DND-41 (cell line): ENCODE results near the gene NECTIN1.

Experiments used
- ATAC-seq: fragments of 200-7000 bp; cut with Tn5 transposase; 3 replicates; pipeline ENCODE4 v1.9.1; 2021; ENCODE audit warnings: low read depth; ENCODE audit not compliant: insufficient read depth
- DNase-seq: peaks from one replicate; pipeline ENCODE4 v3.0.0-alpha.2; 2020
- H2AFZ ChIP-seq: 2 replicates; pipeline ENCODE4 v1.6.0; 2012; ENCODE audit warnings: low read depth, low read length
- H3K27ac ChIP-seq: 2 replicates; pipeline ENCODE4 v1.5.1; 2012; ENCODE audit warnings: low read length, inconsistent platforms
- H3K27me3 ChIP-seq: fragments of 200-600 bp; sonication (generic); 2 replicates; pipeline ENCODE4 v1.6.0; 2012; ENCODE audit warnings: low read length, mild to moderate bottlenecking, inconsistent platforms; ENCODE audit not compliant: insufficient read depth, poor library complexity
- H3K36me3 ChIP-seq: 2 replicates; pipeline ENCODE4 v1.5.1; 2012; ENCODE audit warnings: low read length, inconsistent platforms; ENCODE audit not compliant: insufficient read depth
- H3K4me1 ChIP-seq: 2 replicates; pipeline ENCODE4 v1.5.1; 2012; ENCODE audit warnings: mild to moderate bottlenecking, low read length; ENCODE audit not compliant: insufficient read depth
- H3K4me2 ChIP-seq: 2 replicates; pipeline ENCODE4 v1.6.0; 2012; ENCODE audit warnings: mild to moderate bottlenecking, moderate library complexity, low read length, inconsistent platforms; ENCODE audit not compliant: insufficient read depth
- H3K4me3 ChIP-seq, 2 experiments: fragments of 200-600 bp in 1 of 2; shearing (Covaris generic) in 1 of 2; 2 replicates each; pipeline ENCODE4 v1.5.1; 2012 to 2016; ENCODE audit warnings: inconsistent platforms in 2 of 2, low read length in 2 of 2, mild to moderate bottlenecking in 2 of 2, low read depth in 1 of 2, moderate library complexity in 1 of 2
- H3K79me2 ChIP-seq: 2 replicates; pipeline ENCODE4 v1.6.0; 2012; ENCODE audit warnings: low read length, inconsistent platforms; ENCODE audit not compliant: insufficient read depth
- H3K9ac ChIP-seq: 2 replicates; pipeline ENCODE4 v1.6.0; 2012; ENCODE audit warnings: low read depth, mild to moderate bottlenecking, inconsistent platforms, low read length, moderate library complexity
- H3K9me3 ChIP-seq: 2 replicates; pipeline ENCODE4 v1.5.1; 2012; ENCODE audit warnings: low read length, moderate library complexity, mild to moderate bottlenecking, inconsistent platforms; ENCODE audit not compliant: insufficient read depth, severe bottlenecking
- H4K20me1 ChIP-seq: 2 replicates; pipeline ENCODE4 v1.6.0; 2012; ENCODE audit warnings: low read length; ENCODE audit not compliant: insufficient read depth
- CTCF ChIP-seq: IDR thresholded peaks from 2 replicates; pipeline ENCODE4 v1.5.1; 2012; ENCODE audit warnings: borderline replicate concordance, low read length, moderate library complexity, mild to moderate bottlenecking; ENCODE audit not compliant: poor library complexity, severe bottlenecking; ENCODE audit errors: extremely low read depth
- EZH2 ChIP-seq: IDR thresholded peaks from 3 replicates; pipeline ENCODE4 v1.6.1; 2012; ENCODE audit warnings: borderline replicate concordance, low read depth, mild to moderate bottlenecking, moderate library complexity, low read length, inconsistent platforms; ENCODE audit not compliant: severe bottlenecking

Gene NECTIN1

DNA sequence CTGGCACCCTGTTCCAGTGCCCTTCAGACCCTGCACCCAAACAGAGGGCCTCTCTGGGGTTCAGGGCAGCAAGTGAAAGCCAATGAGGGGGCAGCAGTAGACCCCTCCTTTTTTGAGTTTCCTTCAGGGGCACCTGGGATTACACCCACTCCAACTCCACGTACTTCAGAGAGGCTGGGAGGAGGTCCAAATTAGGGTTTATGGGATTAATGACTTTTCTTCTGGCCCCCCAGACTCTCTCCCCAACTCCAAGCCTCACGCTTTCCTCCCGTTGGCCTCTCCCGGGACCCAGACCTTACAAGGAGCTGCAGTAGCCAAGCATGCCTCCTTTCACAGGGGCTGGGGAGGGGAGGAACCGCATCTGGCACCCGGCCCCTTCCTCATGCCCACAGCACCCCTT, 101.7 kb downstream of the NECTIN1 start:
- ATAC-seq (no peak), DNase-seq (no peak)
- no peak overlapping the region for H3K9ac ChIP-seq
- H2AFZ ChIP-seq = no peak overlapping the region
- no peak for TF ChIP-seq CTCF
- no peak for TF ChIP-seq EZH2
- H3K4me3 ChIP-seq = no peak overlapping the region
- no peaks in the 10 kb centered on the region for H3K36me3 ChIP-seq
- no peaks in the 10 kb centered on the region for H3K79me2 ChIP-seq
- peaks cover 8% of the 10 kb centered on the region for H4K20me1 ChIP-seq
- no peaks in the 10 kb centered on the region for H3K4me1 ChIP-seq
- H3K4me2 ChIP-seq = no peak overlapping the region
- no peak overlapping the region for H3K27ac ChIP-seq
- H3K27me3 ChIP-seq = peaks cover 15% of the 10 kb centered on the region
- no peaks in the 10 kb centered on the region for H3K9me3 ChIP-seq

DNA sequence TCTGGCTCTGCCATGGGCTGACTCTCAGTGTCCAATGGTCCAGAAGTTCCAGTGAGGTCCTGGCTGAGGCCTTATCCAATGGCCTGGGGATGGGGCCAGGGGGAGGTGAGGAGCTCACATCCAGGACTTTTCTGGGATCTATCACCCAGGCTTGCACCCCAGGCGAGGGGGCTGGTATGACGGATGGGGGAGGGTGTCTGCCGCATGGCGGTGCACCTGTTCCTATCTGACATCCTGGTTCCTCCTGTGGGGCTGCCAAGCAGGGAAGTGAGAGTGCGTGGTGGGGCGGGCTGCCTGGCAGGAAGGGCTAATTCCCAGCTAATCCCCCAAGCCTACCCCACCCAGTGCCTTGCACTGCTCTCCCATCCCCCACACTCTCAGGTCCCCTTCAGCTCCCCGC, 102.1 kb downstream of the NECTIN1 start:
- peaks cover 14% of the 10 kb centered on the region for H3K27me3 ChIP-seq
- H3K4me3 ChIP-seq = no peak overlapping the region
- H3K4me1 ChIP-seq = no peaks in the 10 kb centered on the region
- TF ChIP-seq EZH2 (no peak), CTCF (no peak)
- H3K27ac ChIP-seq = no peak overlapping the region
- H3K79me2 ChIP-seq = no peaks in the 10 kb centered on the region
- H3K4me2 ChIP-seq = no peak overlapping the region
- peaks cover 8% of the 10 kb centered on the region for H4K20me1 ChIP-seq
- H2AFZ ChIP-seq = no peak overlapping the region
- H3K9ac ChIP-seq = no peak overlapping the region
- no peaks in the 10 kb centered on the region for H3K36me3 ChIP-seq
- DNase-seq = no peak
- no peak for ATAC-seq
- no peaks in the 10 kb centered on the region for H3K9me3 ChIP-seq

- H3K27me3 ChIP-seq = peaks cover 14% of the 10 kb centered on the region
These were observed 102.7 kb downstream of the NECTIN1 start for GRCh38 chr11:119626197-119626841.

More at GRCh38 chr11:119626197-119626841, 102.7 kb downstream of the NECTIN1 start:
- Histone ChIP-seq H3K36me3 (no peaks in the 10 kb centered on the region), H4K20me1 (peaks cover 8% of the 10 kb centered on the region), H3K79me2 (no peaks in the 10 kb centered on the region), H3K27ac (no peak overlapping the region), H3K9ac (no peak overlapping the region), H3K4me3 (no peak overlapping the region), H3K4me2 (no peak overlapping the region), H3K9me3 (no peaks in the 10 kb centered on the region), H3K4me1 (no peaks in the 10 kb centered on the region), H2AFZ (no peak overlapping the region)
- no peak for TF ChIP-seq CTCF
- TF ChIP-seq EZH2 = no peak
- DNase-seq (no peak), ATAC-seq (no peak)
